ENCODE measurements around the gene RNF207.

RNF207 gene

GRCh38 chr1:6205849-6206519 is at the start of gene RNF207:
Gene RNF207, plus strand, starts transcription at chr1:6206119. Its CDS starts 417 bp downstream, at chr1:6206536.
- DNase-seq = peak; percentile 83

- DNase-seq = no peak
Observed at GRCh38 chr1:6157132-6157527, 48.8 kb upstream of the RNF207 start.

- DNase-seq = peak; percentile 66
Observed at GRCh38 chr1:6157528-6158174, 48.3 kb upstream of the RNF207 start.

- no peak for DNase-seq
Observed at GRCh38 chr1:6158181-6158580, 47.7 kb upstream of the RNF207 start.

- no peak for DNase-seq
Observed at GRCh38 chr1:6162341-6162740, 43.6 kb upstream of the RNF207 start.

- no peak for DNase-seq
Observed at GRCh38 chr1:6162773-6163172, 43.1 kb upstream of the RNF207 start.

- no peak for DNase-seq
Observed at GRCh38 chr1:6163191-6163972, 42.5 kb upstream of the RNF207 start.

- DNase-seq = no peak
Observed at GRCh38 chr1:6163973-6164617, 41.8 kb upstream of the RNF207 start.

GRCh38 chr1:6165027-6165426 is 40.9 kb upstream of the RNF207 start:
- no peak for DNase-seq

GRCh38 chr1:6165441-6165985 is 40.4 kb upstream of the RNF207 start:
- no peak for DNase-seq

- DNase-seq = no peak
Observed at GRCh38 chr1:6166221-6166620, 39.7 kb upstream of the RNF207 start.

GRCh38 chr1:6166655-6167390 is 39.1 kb upstream of the RNF207 start:
- no peak for DNase-seq

GRCh38 chr1:6167391-6168303 is 38.3 kb upstream of the RNF207 start:
- DNase-seq = no peak

- DNase-seq = no peak
Observed at GRCh38 chr1:6168947-6169586, 36.9 kb upstream of the RNF207 start.

GRCh38 chr1:6170116-6170741 is 35.7 kb upstream of the RNF207 start:
- DNase-seq = no peak

- DNase-seq = no peak
Observed at GRCh38 chr1:6170742-6171201, 35.1 kb upstream of the RNF207 start.

GRCh38 chr1:6171548-6172124 is 34.3 kb upstream of the RNF207 start:
- DNase-seq = no peak

GRCh38 chr1:6172549-6172948 is 33.4 kb upstream of the RNF207 start:
- no peak for DNase-seq

- DNase-seq = no peak
Observed at GRCh38 chr1:6174621-6175410, 31.1 kb upstream of the RNF207 start.
